Measurements from ENCODE around the gene ETFA. TPM values are rescaled to one million over a fixed set of nuclear protein-coding genes. Genes with fewer than 3 reads are reported as not detected.

The ETFA gene
- 100 to 1,000 TPM; 327 to 541 (median 464) TPM for total RNA-seq
- 100 to 1,000 TPM; 103 to 217 TPM for polyA plus RNA-seq
- long read RNA-seq, donor 1, transcript ETFA-203 (12 exons, 2,287 nt) = major isoform, 331 of 441 reads
- long read RNA-seq, donor 1, transcript ETFA-202 (11 exons, 1,346 nt) = minor isoform, 31 of 441 reads
- long read RNA-seq, donor 1, partial matches to known transcripts = 33 of 441 reads
- long read RNA-seq, donor 1, other reads (novel, unspliced or antisense) = 39 of 441 reads
- long read RNA-seq, donor 2, transcript ETFA-203 (12 exons, 2,287 nt) = major isoform, 376 of 479 reads
- long read RNA-seq, donor 2, transcript ETFA-202 (11 exons, 1,346 nt) = minor isoform, 40 of 479 reads
- long read RNA-seq, donor 2, partial matches to known transcripts = 36 of 479 reads
- long read RNA-seq, donor 2, other reads (novel, unspliced or antisense) = 26 of 479 reads
- long read RNA-seq, donor 3, transcript ETFA-202 (11 exons, 1,346 nt) = minor isoform, 86 of 917 reads
- long read RNA-seq, donor 3, transcript ETFA-215 (11 exons, 917 nt) = minor isoform, 5 of 917 reads
- long read RNA-seq, donor 3, transcript ETFA-203 (12 exons, 2,287 nt) = major isoform, 664 of 917 reads
- long read RNA-seq, donor 3, partial matches to known transcripts = 64 of 917 reads
- long read RNA-seq, donor 3, other reads (novel, unspliced or antisense) = 93 of 917 reads

- Histone ChIP-seq H3K36me3 (no peaks in the 10 kb centered on the region), H3K27ac (peak within 1 kb of the TSS; percentile 66 to 95 (median 90)), H3K27me3 (no peaks in the 10 kb centered on the region), H3K4me3 (peak within 1 kb of the TSS; percentile 76 to 94 (median 87)), H3K9me3 (no peaks in the 10 kb centered on the region), H3K4me1 (peaks cover 8 to 54% (median 28%) of the 10 kb centered on the region in 9 donors)
- TF ChIP-seq, protein P1, sequence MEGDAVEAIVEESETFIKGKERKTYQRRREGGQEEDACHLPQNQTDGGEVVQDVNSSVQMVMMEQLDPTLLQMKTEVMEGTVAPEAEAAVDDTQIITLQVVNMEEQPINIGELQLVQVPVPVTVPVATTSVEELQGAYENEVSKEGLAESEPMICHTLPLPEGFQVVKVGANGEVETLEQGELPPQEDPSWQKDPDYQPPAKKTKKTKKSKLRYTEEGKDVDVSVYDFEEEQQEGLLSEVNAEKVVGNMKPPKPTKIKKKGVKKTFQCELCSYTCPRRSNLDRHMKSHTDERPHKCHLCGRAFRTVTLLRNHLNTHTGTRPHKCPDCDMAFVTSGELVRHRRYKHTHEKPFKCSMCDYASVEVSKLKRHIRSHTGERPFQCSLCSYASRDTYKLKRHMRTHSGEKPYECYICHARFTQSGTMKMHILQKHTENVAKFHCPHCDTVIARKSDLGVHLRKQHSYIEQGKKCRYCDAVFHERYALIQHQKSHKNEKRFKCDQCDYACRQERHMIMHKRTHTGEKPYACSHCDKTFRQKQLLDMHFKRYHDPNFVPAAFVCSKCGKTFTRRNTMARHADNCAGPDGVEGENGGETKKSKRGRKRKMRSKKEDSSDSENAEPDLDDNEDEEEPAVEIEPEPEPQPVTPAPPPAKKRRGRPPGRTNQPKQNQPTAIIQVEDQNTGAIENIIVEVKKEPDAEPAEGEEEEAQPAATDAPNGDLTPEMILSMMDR (IDR thresholded peaks at IDR 0.05) = no peak
- 1% methylated on average over 60 of the region's 60 CpGs for WGBS, 2 donors
- DNase-seq (peak; percentile 97 to 99), ATAC-seq (peak; percentile 98 to 100 (median 99))
- intact Hi-C loops (cut with DNase I) = no loop called here
These were observed at the start of gene ETFA for GRCh38 chr15:76311100-76311953. ETFA (minus strand) TSS chr15:76311469; CDS start chr15:76311388, 81 bp downstream.

GRCh38 chr15:76360416-76360815, 49.1 kb upstream of the ETFA start:
- WGBS, 2 donors = 93% methylated on average over 3 of the region's 3 CpGs
- Histone ChIP-seq H3K36me3 (peaks cover 0 to 10% (median 0%) of the 10 kb centered on the region in 9 donors), H3K4me1 (no peaks in the 10 kb centered on the region), H3K9me3 (no peaks in the 10 kb centered on the region), H3K27ac (no peak overlapping the region), H3K4me3 (no peak overlapping the region), H3K27me3 (peaks cover 0 to 4% (median 0%) of the 10 kb centered on the region in 7 donors)
- TF ChIP-seq, protein P1 (IDR thresholded peaks at IDR 0.05) = no peak
- no peak for ATAC-seq
- intact Hi-C loops (cut with DNase I) = no loop called here
- no peak for DNase-seq

- H3K27ac ChIP-seq = no peak overlapping the region
- peaks cover 0 to 9% (median 0%) of the 10 kb centered on the region in 9 donors for H3K36me3 ChIP-seq
- H3K27me3 ChIP-seq = peaks cover 0 to 4% (median 0%) of the 10 kb centered on the region in 7 donors
- TF ChIP-seq, protein P1 (IDR thresholded peaks at IDR 0.05) = no peak
- no peak for ATAC-seq
- WGBS, 2 donors = 94 to 98% methylated on average over 3 of the region's 3 CpGs
- no peaks in the 10 kb centered on the region for H3K4me1 ChIP-seq
- H3K9me3 ChIP-seq = no peaks in the 10 kb centered on the region
- no peak for DNase-seq
- intact Hi-C loops (cut with DNase I) = no loop called here
- H3K4me3 ChIP-seq = no peak overlapping the region
These were observed 47.9 kb upstream of the ETFA start for GRCh38 chr15:76359152-76359551.

DNA sequence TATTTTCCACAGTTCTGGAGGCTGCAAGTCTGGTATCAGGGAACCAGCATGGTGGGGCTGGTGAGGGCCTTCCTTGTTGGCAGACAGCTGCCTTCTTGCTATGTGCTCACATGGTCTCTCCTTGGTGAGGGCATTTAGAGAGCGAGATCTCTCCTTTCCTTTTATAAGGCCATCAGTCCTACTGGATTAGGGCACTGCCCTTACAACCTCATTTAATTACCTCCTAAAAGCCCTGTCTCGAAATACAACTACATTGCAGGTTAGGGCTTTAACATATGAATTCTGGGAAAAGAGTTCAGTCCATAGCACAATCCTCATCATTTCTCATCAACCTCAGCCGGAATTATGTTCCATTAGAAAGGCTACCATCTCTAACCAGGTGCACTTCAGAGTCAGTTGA, 47.2 kb upstream of the ETFA start:
- H3K4me1 ChIP-seq = no peaks in the 10 kb centered on the region

More for the DNA sequence above, 47.2 kb upstream of the ETFA start:
- ATAC-seq (no peak), DNase-seq (no peak)
- Histone ChIP-seq H3K9me3 (no peaks in the 10 kb centered on the region), H3K27ac (no peak overlapping the region), H3K36me3 (peaks cover 0 to 15% (median 0%) of the 10 kb centered on the region in 9 donors), H3K27me3 (peaks cover 0 to 4% (median 0%) of the 10 kb centered on the region in 7 donors), H3K4me3 (no peak overlapping the region)
- intact Hi-C loops (cut with DNase I) = no loop called here
- 96 to 99% methylated on average over 3 of the region's 3 CpGs for WGBS, 2 donors
- TF ChIP-seq, protein P1 (IDR thresholded peaks at IDR 0.05) = no peak
